Measurements from ENCODE around the gene RPN1. TPM values are rescaled to one million over a fixed set of nuclear protein-coding genes. Genes with fewer than 3 reads are reported as not detected.

Gene RPN1
- total RNA-seq, 1 donor from 2014 or later, result 121 TPM

DNA sequence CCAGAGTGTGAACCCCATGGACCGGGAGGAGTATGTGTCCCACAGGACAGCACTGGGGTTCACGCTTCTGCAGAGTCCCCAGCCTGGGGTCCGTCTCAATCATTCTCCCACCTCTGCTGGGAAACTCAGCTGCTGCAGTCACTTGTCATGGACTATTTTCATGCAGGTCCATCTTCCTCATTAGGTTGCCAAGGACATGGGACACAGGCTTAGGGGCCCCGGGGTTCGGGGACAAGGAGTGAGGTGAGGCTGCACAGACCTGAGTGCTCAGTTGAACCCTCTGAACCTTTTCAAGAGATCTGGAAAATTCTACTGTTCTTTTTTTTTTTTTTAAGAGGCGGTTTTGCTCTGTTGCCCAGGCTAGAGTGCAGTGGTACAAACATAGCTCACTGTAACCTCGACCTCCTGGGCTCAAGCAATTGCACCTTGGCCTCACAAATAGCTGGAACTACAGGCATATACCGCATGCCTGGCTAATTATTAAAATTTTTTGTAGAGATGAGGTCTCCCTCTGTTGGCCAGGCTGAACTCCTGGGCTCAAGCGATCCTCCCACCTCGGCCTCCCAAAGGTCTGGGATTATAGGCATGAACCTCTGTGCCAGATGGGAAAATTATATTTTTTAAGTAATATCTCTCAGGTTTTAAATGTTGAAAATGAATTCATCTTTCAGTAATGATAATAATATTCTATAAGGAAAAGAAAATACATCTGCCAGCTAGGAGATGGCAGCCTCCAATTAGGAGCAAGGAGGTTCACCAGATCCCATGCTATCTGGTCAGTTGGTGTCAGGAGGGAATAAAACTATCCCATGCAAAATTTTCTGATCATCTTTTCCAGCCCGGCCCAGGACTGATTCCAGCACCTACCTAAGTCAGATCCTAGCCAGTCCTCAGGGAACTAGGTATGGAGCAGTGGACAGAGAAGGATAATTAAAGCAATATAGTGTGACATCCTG is 45.2 kb downstream of the RPN1 start:
- Mint-ChIP-seq H3K4me1 (ENCODE audit: low read depth, unreplicated experiment) (no peaks in the 10 kb centered on the region), H3K27ac (ENCODE audit: unreplicated experiment) (no peak overlapping the region), H3K9me3 (ENCODE audit: unreplicated experiment) (no peaks in the 10 kb centered on the region), H3K36me3 (ENCODE audit: unreplicated experiment) (no peaks in the 10 kb centered on the region), H3K4me3 (ENCODE audit: unreplicated experiment) (no peak overlapping the region), H3K27me3 (ENCODE audit: unreplicated experiment) (peaks cover 3% of the 10 kb centered on the region)
- TF ChIP-seq, protein P1, sequence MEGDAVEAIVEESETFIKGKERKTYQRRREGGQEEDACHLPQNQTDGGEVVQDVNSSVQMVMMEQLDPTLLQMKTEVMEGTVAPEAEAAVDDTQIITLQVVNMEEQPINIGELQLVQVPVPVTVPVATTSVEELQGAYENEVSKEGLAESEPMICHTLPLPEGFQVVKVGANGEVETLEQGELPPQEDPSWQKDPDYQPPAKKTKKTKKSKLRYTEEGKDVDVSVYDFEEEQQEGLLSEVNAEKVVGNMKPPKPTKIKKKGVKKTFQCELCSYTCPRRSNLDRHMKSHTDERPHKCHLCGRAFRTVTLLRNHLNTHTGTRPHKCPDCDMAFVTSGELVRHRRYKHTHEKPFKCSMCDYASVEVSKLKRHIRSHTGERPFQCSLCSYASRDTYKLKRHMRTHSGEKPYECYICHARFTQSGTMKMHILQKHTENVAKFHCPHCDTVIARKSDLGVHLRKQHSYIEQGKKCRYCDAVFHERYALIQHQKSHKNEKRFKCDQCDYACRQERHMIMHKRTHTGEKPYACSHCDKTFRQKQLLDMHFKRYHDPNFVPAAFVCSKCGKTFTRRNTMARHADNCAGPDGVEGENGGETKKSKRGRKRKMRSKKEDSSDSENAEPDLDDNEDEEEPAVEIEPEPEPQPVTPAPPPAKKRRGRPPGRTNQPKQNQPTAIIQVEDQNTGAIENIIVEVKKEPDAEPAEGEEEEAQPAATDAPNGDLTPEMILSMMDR (IDR thresholded peaks at IDR 0.05; ENCODE audit: partially characterized antibody, unreplicated experiment), result no peak
- no peak for DNase-seq

DNA sequence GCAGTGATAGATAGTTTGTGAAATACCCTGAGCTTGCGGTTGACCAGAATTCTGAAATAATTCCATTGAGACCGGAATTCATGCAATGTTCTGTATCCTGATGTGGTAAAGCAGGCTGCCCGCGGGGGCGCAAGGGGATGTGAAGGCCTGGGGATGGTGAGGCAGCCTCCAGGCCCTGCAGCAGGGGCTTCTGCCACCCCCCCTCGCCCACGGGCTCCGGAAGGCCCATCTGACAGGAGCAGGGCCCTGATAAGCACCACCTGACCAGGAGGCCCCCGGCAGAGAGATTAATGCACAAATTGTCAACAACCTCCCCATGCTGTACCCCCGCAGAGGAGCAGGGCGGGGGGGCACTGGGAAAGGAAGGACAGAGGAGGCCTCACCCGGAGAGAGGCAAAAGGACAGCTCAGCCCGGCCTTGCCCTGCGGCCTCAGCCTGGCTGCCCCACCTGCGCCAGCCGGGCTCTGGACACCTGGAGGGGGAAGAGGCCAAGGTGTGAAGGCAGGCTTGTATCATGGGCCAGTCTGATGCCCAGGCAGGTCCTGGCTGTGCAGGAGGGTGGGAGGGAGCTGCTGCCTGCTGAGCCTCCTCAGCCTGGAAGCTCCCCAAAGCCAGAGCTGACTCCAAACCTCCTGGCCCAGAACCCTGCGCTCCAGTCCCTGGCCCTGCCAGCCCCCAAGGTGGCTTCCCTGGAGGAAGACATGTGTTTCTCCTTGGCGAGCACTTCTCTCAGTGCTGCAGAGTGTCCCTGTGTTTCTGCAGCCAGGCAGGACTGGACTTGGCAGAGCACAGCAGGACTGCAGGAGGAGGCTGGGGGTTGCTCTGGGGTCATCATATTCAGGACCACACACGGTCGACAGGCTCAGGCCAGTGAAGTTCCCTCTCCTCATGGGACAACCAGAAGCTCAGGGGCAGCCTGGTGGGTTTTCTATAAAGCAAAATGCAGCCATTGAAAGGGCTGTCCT is 46.5 kb downstream of the RPN1 start:
- Mint-ChIP-seq H3K9me3 (ENCODE audit: unreplicated experiment) (no peaks in the 10 kb centered on the region), H3K4me3 (ENCODE audit: unreplicated experiment) (no peak overlapping the region), H3K27me3 (ENCODE audit: unreplicated experiment) (peaks cover 4% of the 10 kb centered on the region), H3K36me3 (ENCODE audit: unreplicated experiment) (no peaks in the 10 kb centered on the region), H3K4me1 (ENCODE audit: low read depth, unreplicated experiment) (no peaks in the 10 kb centered on the region), H3K27ac (ENCODE audit: unreplicated experiment) (no peak overlapping the region)
- DNase-seq, result no peak
- TF ChIP-seq, protein P1 (IDR thresholded peaks at IDR 0.05; ENCODE audit: partially characterized antibody, unreplicated experiment), result no peak

DNA sequence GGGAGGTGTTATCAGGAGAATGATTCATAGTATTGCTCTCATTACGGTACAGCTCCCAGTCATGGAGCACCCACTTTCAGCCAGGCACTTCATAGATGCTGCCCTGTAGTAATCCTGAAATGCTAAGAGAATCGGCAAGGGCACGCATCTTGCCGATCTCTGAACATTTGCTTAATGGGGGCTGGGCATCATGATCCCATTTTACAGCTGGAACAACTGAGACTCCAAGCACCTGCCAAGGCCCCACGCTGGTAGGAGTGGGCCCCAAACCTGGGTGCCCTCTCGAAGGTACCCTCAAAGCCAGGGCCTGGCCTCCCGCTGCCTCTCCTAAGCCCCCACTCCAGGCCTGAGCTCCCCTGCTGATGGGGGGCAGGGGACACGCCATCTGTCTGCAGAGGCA is 47.3 kb downstream of the RPN1 start:
- Mint-ChIP-seq H3K4me3 (ENCODE audit: unreplicated experiment) (no peak overlapping the region), H3K4me1 (ENCODE audit: low read depth, unreplicated experiment) (no peaks in the 10 kb centered on the region), H3K36me3 (ENCODE audit: unreplicated experiment) (no peaks in the 10 kb centered on the region), H3K27ac (ENCODE audit: unreplicated experiment) (no peak overlapping the region), H3K9me3 (ENCODE audit: unreplicated experiment) (no peaks in the 10 kb centered on the region), H3K27me3 (ENCODE audit: unreplicated experiment) (peaks cover 4% of the 10 kb centered on the region)
- TF ChIP-seq, protein P1 (IDR thresholded peaks at IDR 0.05; ENCODE audit: partially characterized antibody, unreplicated experiment), result no peak
- DNase-seq, result no peak

DNA sequence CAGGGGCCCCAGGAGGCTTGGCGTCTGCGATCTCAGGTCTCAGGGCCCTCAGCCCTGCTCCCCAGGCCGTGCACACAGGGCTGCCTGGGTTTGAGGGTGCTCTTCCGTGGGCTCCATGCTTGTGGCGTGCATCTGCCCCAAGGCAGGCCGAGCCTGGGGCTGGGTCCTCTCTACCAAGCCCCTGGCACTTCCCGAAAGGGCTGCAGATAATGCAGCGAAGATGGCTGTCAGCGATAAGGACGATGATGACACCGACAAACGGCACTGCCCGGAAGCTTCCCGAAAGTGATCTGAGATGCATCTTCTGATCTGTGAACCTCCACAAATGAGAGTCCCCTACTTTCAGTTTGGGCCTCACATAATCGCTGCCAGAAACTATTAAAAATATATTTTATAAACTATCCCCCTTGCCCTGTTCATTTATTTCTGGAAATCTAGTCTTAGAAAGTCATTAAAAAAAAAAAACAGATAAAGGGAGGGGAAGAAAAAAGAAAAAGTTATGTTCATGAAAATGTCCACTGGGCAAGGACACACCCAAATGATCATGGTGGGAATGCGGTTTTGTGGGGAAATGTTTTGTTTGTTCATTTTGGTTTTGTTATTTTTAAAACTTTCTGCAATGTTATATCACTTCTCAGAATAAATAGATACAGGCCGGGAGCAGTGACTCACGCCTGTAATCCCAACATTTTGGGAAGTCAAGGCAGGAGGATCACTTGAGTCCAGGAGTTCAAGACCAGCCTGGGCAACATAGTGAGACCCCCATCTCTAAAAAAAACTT is 51.5 kb downstream of the RPN1 start:
- DNase-seq, result no peak
- TF ChIP-seq, protein P1 (IDR thresholded peaks at IDR 0.05; ENCODE audit: partially characterized antibody, unreplicated experiment), result no peak
- Mint-ChIP-seq H3K4me3 (ENCODE audit: unreplicated experiment) (no peak overlapping the region), H3K27me3 (ENCODE audit: unreplicated experiment) (peaks cover 4% of the 10 kb centered on the region), H3K27ac (ENCODE audit: unreplicated experiment) (no peak overlapping the region), H3K9me3 (ENCODE audit: unreplicated experiment) (peaks cover 4% of the 10 kb centered on the region), H3K36me3 (ENCODE audit: unreplicated experiment) (no peaks in the 10 kb centered on the region), H3K4me1 (ENCODE audit: low read depth, unreplicated experiment) (peaks cover 2% of the 10 kb centered on the region)
